A673 (cell line): ENCODE data around the gene CRYAA. TPM values are rescaled to one million over a fixed set of nuclear protein-coding genes. Genes with fewer than 3 reads are reported as not detected.

Source experiments
- BruUV-seq: library from RNA; stranded (reverse); fragments of 400-500 nt; replicated peaks from 2 replicates; lab custom pipeline; 2021; lab: Mats Ljungman, UMichigan
- CTCF ChIA-PET: fragments of 300-600 bp; sonication (Branson Sonifier 250); formaldehyde crosslinking; loops from one replicate; lab custom pipeline; 2022; ENCODE audit warnings: antibody characterized with exemption; lab: Charles Lee
- POLR2A ChIA-PET: fragments of 300-600 bp; sonication (Branson Sonifier 250); formaldehyde crosslinking; loops from one replicate; lab custom pipeline; 2022; ENCODE audit warnings: antibody characterized with exemption; ENCODE audit not compliant: low non-redundant PET; lab: Charles Lee
- DNase-seq: peaks from one replicate; pipeline ENCODE4 v3.0.0-alpha.2; 2015; ENCODE audit warnings: low spot score
- H3K27ac ChIP-seq: fragments of 200-600 bp; sonication (generic); 2 replicates; pipeline ENCODE4 v1.5.1; 2016; ENCODE audit warnings: mixed run types, low read depth, mild to moderate bottlenecking, mixed read lengths, antibody characterized with exemption, low read length; ENCODE audit not compliant: poor library complexity, severe bottlenecking
- H3K27me3 ChIP-seq: fragments of 200-600 bp; sonication (generic); replicated peaks from 2 replicates; pipeline ENCODE4 v1.6.1; 2017; ENCODE audit warnings: mixed run types, low read depth, mild to moderate bottlenecking, mixed read lengths, antibody characterized with exemption, low read length; ENCODE audit not compliant: insufficient read depth, poor library complexity
- H3K36me3 ChIP-seq: fragments of 200-600 bp; sonication (generic); 2 replicates; pipeline ENCODE4 v1.6.1; 2016; ENCODE audit warnings: mixed run types, mild to moderate bottlenecking, mixed read lengths, antibody characterized with exemption, low read length; ENCODE audit not compliant: insufficient read depth, poor library complexity, severe bottlenecking
- H3K4me1 ChIP-seq: fragments of 200-600 bp; sonication (generic); 2 replicates; pipeline ENCODE4 v1.6.1; 2017; ENCODE audit warnings: mixed run types, mild to moderate bottlenecking, mixed read lengths, antibody characterized with exemption, low read length; ENCODE audit not compliant: insufficient read depth, poor library complexity, severe bottlenecking
- H3K4me3 ChIP-seq: fragments of 200-600 bp; sonication (generic); 2 replicates; pipeline ENCODE4 v1.5.1; 2016; ENCODE audit warnings: low read depth, mixed run types, mild to moderate bottlenecking, mixed read lengths, low read length; ENCODE audit not compliant: poor library complexity, severe bottlenecking
- H3K9me3 ChIP-seq: fragments of 200-600 bp; sonication (generic); 2 replicates; pipeline ENCODE4 v1.6.1; 2016; ENCODE audit warnings: mixed run types, low read depth, mild to moderate bottlenecking, mixed read lengths, antibody characterized with exemption, low read length; ENCODE audit not compliant: poor library complexity, severe bottlenecking
- EZH2 ChIP-seq: fragments of 200-600 bp; sonication (generic); IDR thresholded peaks from 2 replicates; pipeline ENCODE4 v1.6.1; 2017; ENCODE audit warnings: borderline replicate concordance, low read depth, mild to moderate bottlenecking, mixed read lengths, antibody characterized with exemption, low read length; ENCODE audit not compliant: poor library complexity, severe bottlenecking
- intact Hi-C: fragments of 100-400 bp; cut with micrococcal nuclease; formaldehyde crosslinking; loops from one replicate; pipeline ENCODE4 v1.10.0; 2022; ENCODE audit not compliant: unreplicated experiment
- total RNA-seq: library from RNA; stranded (reverse); gene quantifications from 2 replicates; pipeline ENCODE4 v1.2.3, GENCODE V29; 2021
- TF ChIP-seq, protein P1 (sequence below): fragments of 300-800, 200-600 bp; sonication (generic); conservative IDR thresholded peaks from 2 replicates; pipeline ENCODE4 v1.5.1; 2017; ENCODE audit warnings: low read depth, mild to moderate bottlenecking, antibody characterized with exemption, low read length, moderate library complexity, mixed read lengths

The CRYAA gene
- total RNA-seq, 1 experiment from 2014 or later, result not detected

DNA sequence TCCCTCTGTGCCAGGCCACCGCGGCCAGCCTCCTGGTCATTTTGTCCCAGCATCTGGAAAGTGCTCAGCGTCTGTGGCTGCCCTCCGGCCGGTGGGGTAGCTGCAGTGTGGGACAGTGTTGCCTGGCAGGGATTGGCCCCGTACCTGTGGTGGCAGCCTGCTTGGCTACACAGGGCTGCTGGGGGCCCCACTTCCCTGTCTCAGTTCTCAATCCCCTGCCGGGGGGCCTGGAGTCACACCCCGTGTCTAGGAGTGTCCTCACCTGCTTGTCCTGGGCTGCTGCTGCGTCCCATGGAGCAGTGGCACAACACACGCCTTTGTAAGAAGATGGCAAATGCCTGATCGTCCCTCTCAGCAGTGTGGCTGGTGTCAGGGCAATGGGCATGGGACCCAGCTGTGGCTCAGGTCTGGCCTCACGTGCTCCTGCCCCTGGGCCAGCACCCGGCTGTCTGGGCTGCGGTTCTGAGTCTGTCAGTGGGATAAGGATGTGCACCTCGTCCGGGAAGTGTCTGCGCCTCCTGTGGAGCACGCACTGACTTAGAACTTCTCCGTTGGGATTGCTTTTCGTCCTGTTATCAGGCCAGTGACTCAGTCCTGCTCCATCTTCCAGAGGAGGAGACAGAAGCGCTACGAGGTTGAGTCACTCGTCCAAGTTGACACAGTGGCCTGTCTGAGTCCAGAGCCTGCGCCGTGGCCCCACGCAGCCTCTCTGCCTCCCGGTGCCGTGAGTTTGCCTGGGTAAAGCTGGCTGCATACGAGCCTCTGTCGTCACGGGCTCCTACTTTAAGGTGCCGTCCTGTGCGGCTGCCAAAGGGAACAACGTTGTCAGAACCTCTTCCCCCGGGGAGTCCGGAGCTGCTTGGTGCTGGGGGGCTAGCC, 41.0 kb downstream of the CRYAA start:
- no TSS peak for BruUV-seq
- H3K4me3 ChIP-seq, result no peak overlapping the region
- H3K27me3 ChIP-seq, result no peaks in the 10 kb centered on the region
- TF ChIP-seq, protein P1, sequence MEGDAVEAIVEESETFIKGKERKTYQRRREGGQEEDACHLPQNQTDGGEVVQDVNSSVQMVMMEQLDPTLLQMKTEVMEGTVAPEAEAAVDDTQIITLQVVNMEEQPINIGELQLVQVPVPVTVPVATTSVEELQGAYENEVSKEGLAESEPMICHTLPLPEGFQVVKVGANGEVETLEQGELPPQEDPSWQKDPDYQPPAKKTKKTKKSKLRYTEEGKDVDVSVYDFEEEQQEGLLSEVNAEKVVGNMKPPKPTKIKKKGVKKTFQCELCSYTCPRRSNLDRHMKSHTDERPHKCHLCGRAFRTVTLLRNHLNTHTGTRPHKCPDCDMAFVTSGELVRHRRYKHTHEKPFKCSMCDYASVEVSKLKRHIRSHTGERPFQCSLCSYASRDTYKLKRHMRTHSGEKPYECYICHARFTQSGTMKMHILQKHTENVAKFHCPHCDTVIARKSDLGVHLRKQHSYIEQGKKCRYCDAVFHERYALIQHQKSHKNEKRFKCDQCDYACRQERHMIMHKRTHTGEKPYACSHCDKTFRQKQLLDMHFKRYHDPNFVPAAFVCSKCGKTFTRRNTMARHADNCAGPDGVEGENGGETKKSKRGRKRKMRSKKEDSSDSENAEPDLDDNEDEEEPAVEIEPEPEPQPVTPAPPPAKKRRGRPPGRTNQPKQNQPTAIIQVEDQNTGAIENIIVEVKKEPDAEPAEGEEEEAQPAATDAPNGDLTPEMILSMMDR, result no peak
- TF ChIP-seq EZH2, result no peak
- no peaks in the 10 kb centered on the region for H3K36me3 ChIP-seq
- no peak for DNase-seq
- no peaks in the 10 kb centered on the region for H3K4me1 ChIP-seq
- no peak overlapping the region for H3K27ac ChIP-seq
- intact Hi-C loops, result no loop called here
- POLR2A ChIA-PET, result no interaction called here
- CTCF ChIA-PET, result no interaction called here
- no peaks in the 10 kb centered on the region for H3K9me3 ChIP-seq

DNA sequence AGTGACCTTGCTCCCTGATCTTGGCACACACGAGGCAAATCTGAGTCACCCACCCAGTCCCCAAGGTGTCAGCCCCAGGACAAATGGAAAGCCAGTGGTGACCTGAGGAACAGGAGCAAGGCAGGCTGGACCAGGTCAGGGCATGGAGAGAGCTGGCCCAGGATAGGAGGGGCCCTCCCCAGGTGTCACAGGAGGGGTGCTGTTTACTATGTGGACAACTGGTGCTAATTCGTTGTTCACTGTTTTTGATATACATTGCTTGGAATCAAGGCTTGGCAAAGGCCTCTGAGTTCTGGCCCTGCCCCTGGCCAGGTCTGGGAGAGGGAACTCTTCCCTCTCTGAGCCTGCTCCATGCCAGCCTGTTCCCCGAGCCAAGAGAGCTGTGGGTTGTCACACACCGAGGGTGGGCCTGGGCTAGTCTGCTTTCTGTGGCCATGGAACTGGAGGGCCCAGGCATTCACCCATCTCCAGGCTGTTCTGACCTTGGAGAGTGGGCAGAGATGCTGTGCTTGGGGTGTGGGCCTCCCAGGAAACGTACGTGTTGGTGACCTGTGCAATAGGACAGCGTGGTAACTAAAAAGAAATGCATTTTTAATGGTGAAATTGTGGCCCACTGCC, 41.8 kb downstream of the CRYAA start:
- CTCF ChIA-PET, result no interaction called here
- no peaks in the 10 kb centered on the region for H3K27me3 ChIP-seq
- POLR2A ChIA-PET, result no interaction called here
- H3K4me1 ChIP-seq, result no peaks in the 10 kb centered on the region
- DNase-seq, result no peak
- H3K27ac ChIP-seq, result no peak overlapping the region
- no peak overlapping the region for H3K4me3 ChIP-seq
- no peaks in the 10 kb centered on the region for H3K9me3 ChIP-seq
- TF ChIP-seq, protein P1, result no peak
- no peak for TF ChIP-seq EZH2
- H3K36me3 ChIP-seq, result no peaks in the 10 kb centered on the region
- intact Hi-C loops, result no loop called here
- no TSS peak for BruUV-seq

DNA sequence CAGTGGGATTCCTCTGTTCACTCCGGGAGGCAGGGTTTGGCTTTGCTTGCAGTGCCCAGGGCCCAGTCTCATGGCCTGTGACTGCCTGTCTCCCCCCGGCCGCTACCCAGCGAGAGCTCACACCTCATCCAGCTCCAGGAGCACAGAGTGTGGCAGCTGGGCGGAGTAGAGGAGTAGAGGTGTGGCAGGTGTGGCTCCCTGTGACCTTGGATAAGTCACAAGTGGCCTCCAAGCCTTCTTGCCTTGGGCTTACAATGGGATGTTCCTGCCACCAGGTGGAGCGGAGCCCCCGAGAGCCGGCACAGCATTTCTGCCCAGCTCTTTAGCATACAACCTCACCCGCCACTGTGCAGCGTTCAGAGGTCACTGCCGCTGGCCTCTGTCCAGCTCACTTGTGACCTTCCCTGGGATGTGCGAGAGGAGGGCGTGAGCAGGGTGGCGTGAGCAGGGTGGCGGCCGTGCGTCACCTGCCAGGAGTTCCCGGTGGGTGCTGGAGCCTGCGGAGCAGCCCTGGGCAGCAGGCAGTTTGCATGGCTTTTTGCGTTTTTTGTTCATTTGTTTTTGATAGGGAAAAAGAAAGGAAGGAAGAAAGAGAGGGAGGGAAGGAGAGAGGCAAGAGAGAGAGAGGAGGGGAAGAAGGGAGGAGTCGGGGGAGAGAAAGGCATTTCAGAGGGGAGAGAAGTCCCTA, 42.4 kb downstream of the CRYAA start:
- CTCF ChIA-PET, result interaction anchor here (0.7 kb wide), 1 partner anchor 423 kb away, joined by 4 read pairs; no protein-coding TSS in a partner anchor
- TF ChIP-seq, protein P1, result peak; percentile 36
- no peak for TF ChIP-seq EZH2
- Histone ChIP-seq H3K27ac (no peak overlapping the region), H3K27me3 (no peaks in the 10 kb centered on the region), H3K9me3 (no peaks in the 10 kb centered on the region), H3K4me1 (no peaks in the 10 kb centered on the region), H3K4me3 (no peak overlapping the region), H3K36me3 (no peaks in the 10 kb centered on the region)
- no peak for DNase-seq
- intact Hi-C loops, result no loop called here
- no TSS peak for BruUV-seq
- POLR2A ChIA-PET, result no interaction called here
